ENCODE data around the gene SERPINB12. TPM values are rescaled to one million over a fixed set of nuclear protein-coding genes. Genes with fewer than 3 reads are reported as not detected.
A peak's percentile ranks its signal among the peaks of the same experiment; 100 is the strongest.

The SERPINB12 gene
- total RNA-seq, 1 donor from 2014 or later: not detected

GRCh38 chr18:63578357-63578958 is 36.3 kb downstream of the SERPINB12 start:
- DNase-seq (ENCODE audit: low read depth): no peak
- Histone ChIP-seq H3K27me3 (ENCODE audit: control insufficient read depth, insufficient read depth, low read length) (no peaks in the 10 kb centered on the region), H3K36me3 (ENCODE audit: control insufficient read depth, insufficient read depth, low read length) (no peaks in the 10 kb centered on the region), H3K4me3 (ENCODE audit: low read depth, low read length) (no peak overlapping the region)
- peak; percentile 78 for TF ChIP-seq CTCF (IDR thresholded peaks at IDR 0.05; ENCODE audit: insufficient read depth, low read length, poor library complexity, severe bottlenecking)

- H3K36me3 ChIP-seq (ENCODE audit: control insufficient read depth, insufficient read depth, low read length): no peaks in the 10 kb centered on the region
- H3K4me3 ChIP-seq (ENCODE audit: low read depth, low read length): no peak overlapping the region
- H3K27me3 ChIP-seq (ENCODE audit: control insufficient read depth, insufficient read depth, low read length): no peaks in the 10 kb centered on the region
- TF ChIP-seq CTCF (IDR thresholded peaks at IDR 0.05; ENCODE audit: insufficient read depth, low read length, poor library complexity, severe bottlenecking): no peak
- DNase-seq (ENCODE audit: low read depth): no peak
These were observed 37.4 kb downstream of the SERPINB12 start for GRCh38 chr18:63579616-63580015.

GRCh38 chr18:63585988-63586387 is 43.8 kb downstream of the SERPINB12 start:
- H3K27me3 ChIP-seq (ENCODE audit: control insufficient read depth, insufficient read depth, low read length): no peaks in the 10 kb centered on the region
- DNase-seq (ENCODE audit: low read depth): no peak
- no peak overlapping the region for H3K4me3 ChIP-seq (ENCODE audit: low read depth, low read length)
- TF ChIP-seq CTCF (IDR thresholded peaks at IDR 0.05; ENCODE audit: insufficient read depth, low read length, poor library complexity, severe bottlenecking): no peak
- no peaks in the 10 kb centered on the region for H3K36me3 ChIP-seq (ENCODE audit: control insufficient read depth, insufficient read depth, low read length)

GRCh38 chr18:63586431-63586830 is 44.3 kb downstream of the SERPINB12 start:
- no peak for DNase-seq (ENCODE audit: low read depth)
- H3K36me3 ChIP-seq (ENCODE audit: control insufficient read depth, insufficient read depth, low read length): no peaks in the 10 kb centered on the region
- H3K4me3 ChIP-seq (ENCODE audit: low read depth, low read length): no peak overlapping the region
- no peaks in the 10 kb centered on the region for H3K27me3 ChIP-seq (ENCODE audit: control insufficient read depth, insufficient read depth, low read length)
- TF ChIP-seq CTCF (IDR thresholded peaks at IDR 0.05; ENCODE audit: insufficient read depth, low read length, poor library complexity, severe bottlenecking): no peak

GRCh38 chr18:63586966-63587365 is 44.8 kb downstream of the SERPINB12 start, which contains the start of gene SERPINB13:
SERPINB13 (plus strand) TSS chr18:63587343; CDS start chr18:63588668, 1,325 bp downstream.
- TF ChIP-seq CTCF (IDR thresholded peaks at IDR 0.05; ENCODE audit: insufficient read depth, low read length, poor library complexity, severe bottlenecking): no peak
- Histone ChIP-seq H3K4me3 (ENCODE audit: low read depth, low read length) (no peak within 1 kb of the TSS), H3K27me3 (ENCODE audit: control insufficient read depth, insufficient read depth, low read length) (no peaks in the 10 kb centered on the region), H3K36me3 (ENCODE audit: control insufficient read depth, insufficient read depth, low read length) (no peaks in the 10 kb centered on the region)
- no peak for DNase-seq (ENCODE audit: low read depth)

- H3K4me3 ChIP-seq (ENCODE audit: low read depth, low read length): no peak overlapping the region
- TF ChIP-seq CTCF (IDR thresholded peaks at IDR 0.05; ENCODE audit: insufficient read depth, low read length, poor library complexity, severe bottlenecking): no peak
- H3K27me3 ChIP-seq (ENCODE audit: control insufficient read depth, insufficient read depth, low read length): no peaks in the 10 kb centered on the region
- no peaks in the 10 kb centered on the region for H3K36me3 ChIP-seq (ENCODE audit: control insufficient read depth, insufficient read depth, low read length)
- DNase-seq (ENCODE audit: low read depth): no peak
These were observed 46.7 kb downstream of the SERPINB12 start for GRCh38 chr18:63588909-63589308.
